Colonic mucosa (tissue), 4 donors: ENCODE data around the gene HADHB. TPM values are rescaled to one million over a fixed set of nuclear protein-coding genes. Genes with fewer than 3 reads are reported as not detected.

Experiments used
- DNase-seq: peaks from one replicate; pipeline ENCODE4 v3.0.0-alpha.2; 2020
- H3K27ac ChIP-seq: fragments of 200-600 bp; one replicate; pipeline ENCODE4 v1.8.0; 2021
- H3K27me3 ChIP-seq: fragments of 200-600 bp; one replicate; pipeline ENCODE4 v1.8.0; 2021
- H3K36me3 ChIP-seq: fragments of 200-600 bp; one replicate; pipeline ENCODE4 v1.8.0; 2021
- H3K4me1 ChIP-seq: fragments of 200-600 bp; one replicate; pipeline ENCODE4 v1.8.0; 2021; ENCODE audit warnings: mild to moderate bottlenecking
- H3K4me3 ChIP-seq: fragments of 200-600 bp; one replicate; pipeline ENCODE4 v1.8.0; 2021
- H3K9ac ChIP-seq, 2 donors: one replicate each; pipeline ENCODE4 v1.7.0; 2013; ENCODE audit warnings: control low read depth in 2 of 2, low read depth in 2 of 2, low read length in 2 of 2
- H3K9me3 ChIP-seq: fragments of 200-600 bp; one replicate; pipeline ENCODE4 v1.8.0; 2021
- intact Hi-C: fragments of 100-400 bp; cut with DNase I; formaldehyde crosslinking; loops from one replicate; pipeline ENCODE4 v1.14.1; 2022
- total RNA-seq, 2 donors: library from RNA; stranded (reverse); fragmentation: NEBNext Ultra II Directional in 1 of 2; extraction: Animal tissue kit (Norgen Biotek cat#: 25700) in 1 of 2; gene quantifications; one replicate each; pipeline ENCODE4 v1.2.1, GENCODE V29; 2021
- TF ChIP-seq, protein P1 (sequence below): fragments of 200-600 bp; IDR thresholded peaks from one replicate; pipeline ENCODE4 v1.8.0; 2022; ENCODE audit warnings: antibody characterized with exemption, mild to moderate bottlenecking
- donor health status: healthy.
- donor health status: DM: no; HTN: no; CAD: no.
- donor health status: DM: no; HTN: no; CAD: no.

Gene HADHB
- total RNA-seq, 2 donors from 2014 or later = 105 to 160 TPM

DNA sequence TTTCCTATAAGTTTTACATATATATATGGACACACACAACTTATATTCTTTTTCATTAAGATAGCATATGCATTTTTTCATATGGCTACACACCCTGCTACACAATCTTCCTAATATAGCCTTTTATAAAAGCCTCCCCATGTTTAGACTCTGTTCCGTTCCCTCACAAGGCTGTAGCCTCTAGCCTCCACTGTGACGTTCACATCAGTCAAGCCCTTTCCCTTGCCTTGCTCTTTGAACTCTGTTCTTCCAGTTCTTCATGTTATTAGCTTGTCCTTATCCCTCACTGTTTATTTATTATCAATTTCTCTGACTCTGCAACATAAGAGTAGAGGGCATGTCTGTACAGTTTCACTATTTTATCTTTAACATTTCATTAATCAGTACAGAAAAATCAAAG, 38.9 kb downstream of the HADHB start:
- H3K4me1 ChIP-seq = no peaks in the 10 kb centered on the region
- DNase-seq = no peak
- TF ChIP-seq, protein P1, sequence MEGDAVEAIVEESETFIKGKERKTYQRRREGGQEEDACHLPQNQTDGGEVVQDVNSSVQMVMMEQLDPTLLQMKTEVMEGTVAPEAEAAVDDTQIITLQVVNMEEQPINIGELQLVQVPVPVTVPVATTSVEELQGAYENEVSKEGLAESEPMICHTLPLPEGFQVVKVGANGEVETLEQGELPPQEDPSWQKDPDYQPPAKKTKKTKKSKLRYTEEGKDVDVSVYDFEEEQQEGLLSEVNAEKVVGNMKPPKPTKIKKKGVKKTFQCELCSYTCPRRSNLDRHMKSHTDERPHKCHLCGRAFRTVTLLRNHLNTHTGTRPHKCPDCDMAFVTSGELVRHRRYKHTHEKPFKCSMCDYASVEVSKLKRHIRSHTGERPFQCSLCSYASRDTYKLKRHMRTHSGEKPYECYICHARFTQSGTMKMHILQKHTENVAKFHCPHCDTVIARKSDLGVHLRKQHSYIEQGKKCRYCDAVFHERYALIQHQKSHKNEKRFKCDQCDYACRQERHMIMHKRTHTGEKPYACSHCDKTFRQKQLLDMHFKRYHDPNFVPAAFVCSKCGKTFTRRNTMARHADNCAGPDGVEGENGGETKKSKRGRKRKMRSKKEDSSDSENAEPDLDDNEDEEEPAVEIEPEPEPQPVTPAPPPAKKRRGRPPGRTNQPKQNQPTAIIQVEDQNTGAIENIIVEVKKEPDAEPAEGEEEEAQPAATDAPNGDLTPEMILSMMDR = no peak
- H3K27ac ChIP-seq = no peak overlapping the region
- no peaks in the 10 kb centered on the region for H3K9me3 ChIP-seq
- intact Hi-C loops = no loop called here
- no peaks in the 10 kb centered on the region for H3K27me3 ChIP-seq
- H3K9ac ChIP-seq = no peak overlapping the region
- H3K36me3 ChIP-seq = no peaks in the 10 kb centered on the region
- H3K4me3 ChIP-seq = no peak overlapping the region

DNA sequence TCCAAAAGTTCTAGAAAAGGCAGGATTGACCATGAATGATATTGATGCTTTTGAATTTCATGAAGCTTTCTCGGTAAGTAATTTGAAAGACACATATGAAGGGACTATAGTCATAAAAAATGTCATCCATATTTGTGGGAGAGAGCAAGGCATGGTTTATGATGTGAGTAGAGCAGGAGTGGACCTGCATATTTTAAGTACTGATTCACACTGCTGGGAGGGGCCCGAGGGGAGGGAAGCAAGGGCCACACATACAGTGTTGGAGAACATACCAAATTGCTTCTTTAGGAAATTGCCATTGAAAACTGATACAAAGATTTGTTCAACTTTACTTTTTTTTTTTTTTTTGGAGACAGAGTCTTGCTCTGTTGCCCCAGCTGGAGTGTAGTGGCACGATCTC, 39.4 kb downstream of the HADHB start:
- H3K27ac ChIP-seq = no peak overlapping the region
- no peak for DNase-seq

DNA sequence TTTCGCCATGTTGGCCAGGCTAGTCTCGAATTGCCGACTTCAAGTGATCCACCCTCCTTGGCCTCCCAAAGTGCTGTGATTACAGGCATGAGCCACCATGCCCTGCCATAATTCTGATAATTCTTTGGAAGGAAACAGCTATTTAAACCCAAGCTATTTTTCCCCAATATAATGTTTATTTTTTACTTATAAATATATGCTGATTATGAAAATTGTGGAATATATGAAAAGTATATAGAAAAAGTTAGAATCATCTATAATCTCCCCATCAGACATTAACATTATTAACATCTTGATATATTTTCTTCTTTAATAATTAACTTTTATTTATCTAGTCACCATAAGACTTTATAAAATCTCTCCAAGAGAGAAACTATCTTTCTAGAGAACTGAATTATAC, 41.2 kb downstream of the HADHB start:
- intact Hi-C loops = no loop called here
- no peak for DNase-seq
- Histone ChIP-seq H3K36me3 (no peaks in the 10 kb centered on the region), H3K27me3 (no peaks in the 10 kb centered on the region), H3K9me3 (no peaks in the 10 kb centered on the region), H3K27ac (no peak overlapping the region), H3K9ac (no peak overlapping the region), H3K4me3 (no peak overlapping the region), H3K4me1 (no peaks in the 10 kb centered on the region)
- TF ChIP-seq, protein P1 = no peak

More for the DNA sequence above, 39.4 kb downstream of the HADHB start:
- H3K9me3 ChIP-seq = no peaks in the 10 kb centered on the region
- H3K4me3 ChIP-seq = no peak overlapping the region
- no peaks in the 10 kb centered on the region for H3K27me3 ChIP-seq
- H3K9ac ChIP-seq = no peak overlapping the region
- TF ChIP-seq, protein P1 = no peak
- no peaks in the 10 kb centered on the region for H3K36me3 ChIP-seq
- intact Hi-C loops = no loop called here
- H3K4me1 ChIP-seq = no peaks in the 10 kb centered on the region

DNA sequence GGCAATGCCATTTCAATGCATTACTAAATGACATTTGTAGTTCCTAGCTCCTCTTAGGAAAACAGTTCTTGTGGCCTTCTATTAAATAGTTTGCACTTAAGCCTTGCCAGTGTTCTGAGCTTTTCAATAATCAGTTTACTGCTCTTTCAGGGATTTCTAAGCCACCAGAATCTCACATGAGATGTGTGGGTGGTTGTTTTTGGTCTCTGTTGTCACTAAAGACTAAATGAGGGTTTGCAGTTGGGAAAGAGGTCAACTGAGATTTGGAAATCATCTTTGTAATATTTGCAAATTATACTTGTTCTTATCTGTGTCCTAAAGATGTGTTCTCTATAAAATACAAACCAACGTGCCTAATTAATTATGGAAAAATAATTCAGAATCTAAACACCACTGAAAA, 45.3 kb downstream of the HADHB start:
- no peaks in the 10 kb centered on the region for H3K4me1 ChIP-seq
- H3K27ac ChIP-seq = no peak overlapping the region
- H3K36me3 ChIP-seq = no peaks in the 10 kb centered on the region
- no peaks in the 10 kb centered on the region for H3K27me3 ChIP-seq
- no peak overlapping the region for H3K9ac ChIP-seq
- no peak for DNase-seq
- TF ChIP-seq, protein P1 = no peak
- intact Hi-C loops = no loop called here
- no peak overlapping the region for H3K4me3 ChIP-seq
- H3K9me3 ChIP-seq = no peaks in the 10 kb centered on the region

DNA sequence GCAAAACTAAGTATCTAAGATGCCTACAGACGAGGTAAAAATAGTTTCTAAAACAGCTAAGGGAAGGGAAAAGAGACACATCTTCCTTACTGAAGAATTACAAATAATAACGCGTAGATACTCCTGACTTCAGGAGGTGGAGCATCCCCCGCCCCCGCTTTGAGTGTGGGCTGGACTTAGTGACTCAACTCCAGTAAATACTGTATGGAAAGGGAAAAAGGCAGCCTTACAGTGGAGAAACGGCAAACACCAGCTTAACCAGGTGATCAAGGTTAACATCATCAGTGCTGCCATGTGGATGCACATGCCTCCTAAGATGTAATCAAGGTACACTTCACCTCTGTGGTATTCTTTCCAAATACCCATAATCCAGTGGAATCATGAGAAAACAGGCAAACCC, 47.9 kb downstream of the HADHB start:
- no peak overlapping the region for H3K27ac ChIP-seq
- no peak overlapping the region for H3K4me3 ChIP-seq
- no peak for DNase-seq
- H3K9me3 ChIP-seq = no peaks in the 10 kb centered on the region
- TF ChIP-seq, protein P1 = no peak
- no peak overlapping the region for H3K9ac ChIP-seq
- no peaks in the 10 kb centered on the region for H3K4me1 ChIP-seq
- H3K27me3 ChIP-seq = no peaks in the 10 kb centered on the region
- intact Hi-C loops = no loop called here
- H3K36me3 ChIP-seq = no peaks in the 10 kb centered on the region

DNA sequence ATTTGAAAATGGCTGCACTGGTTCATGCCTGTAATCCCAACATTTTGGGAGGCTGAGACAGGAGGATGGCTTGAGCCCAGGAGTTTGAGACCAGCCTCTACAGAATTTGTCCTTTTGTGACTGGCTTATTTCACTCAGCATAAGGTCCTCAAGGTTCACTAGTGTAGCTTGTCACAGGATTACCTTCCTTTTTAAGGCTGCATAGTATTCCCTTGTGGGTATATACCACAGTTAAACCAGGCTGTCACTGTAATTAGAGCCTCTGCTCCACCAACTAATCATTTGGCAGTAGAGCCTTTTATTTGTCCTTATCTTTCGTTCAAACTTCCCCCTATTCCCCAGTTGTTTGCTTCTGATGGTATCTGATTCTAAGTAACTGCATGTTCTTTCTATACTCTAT, 50.8 kb downstream of the HADHB start:
- intact Hi-C loops = no loop called here
- no peak for DNase-seq
- TF ChIP-seq, protein P1 = no peak
- no peak overlapping the region for H3K27ac ChIP-seq
- H3K36me3 ChIP-seq = no peaks in the 10 kb centered on the region
- no peaks in the 10 kb centered on the region for H3K4me1 ChIP-seq
- H3K9ac ChIP-seq = no peak overlapping the region
- no peak overlapping the region for H3K4me3 ChIP-seq
- no peaks in the 10 kb centered on the region for H3K9me3 ChIP-seq
- H3K27me3 ChIP-seq = no peaks in the 10 kb centered on the region
